Small intestine (tissue), 7 donors: ENCODE results near the gene ZNF524. TPM values are rescaled to one million over a fixed set of nuclear protein-coding genes. Genes with fewer than 3 reads are reported as not detected.
A peak's percentile ranks its signal among the peaks of the same experiment; 100 is the strongest.

Experiments
- DNase-seq, 2 donors: peaks; one replicate each; pipeline versions ENCODE4 v3.0.0 to v3.0.0-alpha.2; 2013
- FAIRE-seq: peaks from 2 replicates; lab custom pipeline; 2012; peaks lifted over from hg19 to GRCh38; lab: Jason Lieb, UNC
- H3K27ac ChIP-seq, 3 donors: one replicate each; pipeline ENCODE4 v1.5.1; 2013; ENCODE audit warnings: low read length in 2 of 3, mild to moderate bottlenecking in 2 of 3, control low read depth in 1 of 3, inconsistent platforms in 1 of 3, low read depth in 1 of 3, moderate library complexity in 1 of 3
- H3K27me3 ChIP-seq, 3 donors: one replicate each; pipeline ENCODE4 v1.6.1; 2013; ENCODE audit warnings: low read length in 3 of 3, inconsistent platforms in 1 of 3; ENCODE audit not compliant: control insufficient read depth in 3 of 3, insufficient read depth in 3 of 3
- H3K36me3 ChIP-seq, 3 donors: one replicate each; pipeline ENCODE4 v1.6.1; 2013; ENCODE audit warnings: low read length in 3 of 3, inconsistent platforms in 1 of 3, low read depth in 1 of 3, mild to moderate bottlenecking in 1 of 3, moderate library complexity in 1 of 3; ENCODE audit not compliant: control insufficient read depth in 3 of 3, insufficient read depth in 2 of 3
- H3K4me1 ChIP-seq, 3 donors: one replicate each; pipeline ENCODE4 v1.6.1; 2013; ENCODE audit warnings: low read length in 2 of 3, inconsistent platforms in 1 of 3, low read depth in 1 of 3, mild to moderate bottlenecking in 1 of 3, moderate library complexity in 1 of 3; ENCODE audit not compliant: control insufficient read depth in 3 of 3, insufficient read depth in 2 of 3
- H3K4me3 ChIP-seq, 3 donors: one replicate each; pipeline ENCODE4 v1.5.1; 2013; ENCODE audit warnings: low read length in 3 of 3, control low read depth in 1 of 3, inconsistent platforms in 1 of 3, low read depth in 1 of 3, mild to moderate bottlenecking in 1 of 3, moderate library complexity in 1 of 3
- H3K9me3 ChIP-seq, 2 donors: one replicate each; pipeline ENCODE4 v1.6.1; 2013; ENCODE audit warnings: low read depth in 1 of 2, low read length in 1 of 2; ENCODE audit not compliant: control insufficient read depth in 2 of 2, insufficient read depth in 1 of 2
- WGBS, 3 donors: extraction: QIAGEN DNeasy Blood & Tissue Kit; methylation state at CpG; one replicate each; pipeline ENCODE4 v1.1.7; 2013; 5-methylcytosine and 5-hydroxymethylcytosine counted together
- polyA plus RNA-seq, 4 donors: library from polyadenylated mRNA; stranded (reverse) in 3 of 4; unstranded in 1 of 4; fragments of 200-250 nt in 3 of 4; fragments of 120-200 nt in 1 of 4; gene quantifications; one replicate each; pipeline versions ENCODE4 v1.2.1 to v1.2.3, GENCODE V29; 2013
- donor health status: healthy with polysubstance abuse.
- donor health status: control.
- donor health status: control.
- donor health status: Bipolar disorder and iron deficiency.
- donor health status: healthy.

The ZNF524 gene
- polyA plus RNA-seq, 4 donors = 23.2 to 63.5 (median 45.7) TPM

DNA sequence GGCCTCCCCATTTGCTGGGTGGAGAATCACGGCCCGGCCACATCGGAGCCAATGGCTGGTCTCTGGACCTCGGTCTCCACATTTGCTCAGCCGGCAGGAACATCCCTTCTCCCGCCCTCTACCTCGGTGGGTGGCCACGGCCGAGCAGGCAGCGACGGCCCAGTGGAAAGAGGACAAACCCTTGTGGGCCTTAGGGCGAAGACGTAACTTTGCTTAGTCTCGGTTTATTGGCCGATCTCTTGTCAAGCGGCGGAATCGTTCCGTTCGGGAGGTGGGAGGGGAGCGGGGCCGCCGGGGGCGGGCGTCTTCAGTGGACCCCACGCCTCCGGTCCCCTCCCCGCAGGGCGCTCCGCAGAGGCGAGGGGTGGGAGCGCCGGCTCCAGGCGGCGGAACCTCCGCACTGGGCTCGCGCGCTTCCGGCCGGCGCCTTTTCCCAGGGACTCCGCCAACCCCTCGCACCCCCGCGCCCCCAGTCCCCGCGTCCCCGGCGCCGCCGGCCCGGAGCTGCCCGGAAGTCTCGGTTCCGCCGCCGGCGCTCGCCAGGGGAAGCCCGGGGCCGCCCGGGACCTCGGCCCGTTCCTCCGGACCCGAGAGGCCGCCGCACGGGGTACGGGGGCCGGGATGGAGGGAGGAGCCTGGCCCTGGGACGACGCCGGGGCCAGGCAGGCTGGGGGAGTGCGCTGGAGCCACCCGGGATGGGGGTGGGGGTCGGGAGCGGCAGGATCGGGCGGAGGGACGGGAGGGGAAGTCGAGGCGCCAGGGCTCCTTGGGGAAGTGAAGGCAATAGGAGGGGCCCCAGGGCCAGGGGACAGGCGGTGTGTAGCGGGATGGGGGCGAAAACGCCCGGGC, 40.7 kb downstream of the ZNF524 start, which contains the start of gene ZNF580:
ZNF580 (plus strand) TSS at position 426 of the 849 bp plus-strand sequence. CDS start 1,507 bp downstream, outside the sequence.
- WGBS, 3 donors = 1% methylated on average over 65 to 89 of the region's 89 CpGs
- Histone ChIP-seq H3K4me1 (peaks cover 8 to 28% (median 15%) of the 10 kb centered on the region in 3 donors), H3K27me3 (no peaks in the 10 kb centered on the region), H3K27ac (peak within 1 kb of the TSS; percentile 65 to 89 (median 76)), H3K4me3 (peak within 1 kb of the TSS; percentile 76 to 98 (median 81)), H3K9me3 (no peaks in the 10 kb centered on the region), H3K36me3 (peaks cover 0 to 32% (median 2%) of the 10 kb centered on the region in 3 donors)
- peak; percentile 47 to 84 for DNase-seq
- FAIRE-seq = no peak

GRCh38 chr19:55641426-55642152, 41.5 kb downstream of the ZNF524 start:
- DNase-seq = no peak
- Histone ChIP-seq H3K27ac (peak overlapping the region; percentile 5 to 89 (median 76)), H3K9me3 (no peaks in the 10 kb centered on the region), H3K4me1 (peaks cover 2 to 25% (median 13%) of the 10 kb centered on the region in 3 donors), H3K4me3 (peak overlapping the region; percentile 76 to 98 (median 81)), H3K36me3 (peaks cover 0 to 31% (median 2%) of the 10 kb centered on the region in 3 donors), H3K27me3 (no peaks in the 10 kb centered on the region)
- WGBS, 3 donors = 0 to 1% (median 1%) methylated on average over 25 of the region's 25 CpGs
- no peak for FAIRE-seq

GRCh38 chr19:55642153-55643002, 42.3 kb downstream of the ZNF524 start:
- Histone ChIP-seq H3K4me3 (peak overlapping the region; percentile 76 to 98 (median 89)), H3K9me3 (no peaks in the 10 kb centered on the region), H3K4me1 (peaks cover 2 to 29% (median 12%) of the 10 kb centered on the region in 3 donors), H3K27ac (peak overlapping the region; percentile 45 to 89 (median 71)), H3K27me3 (no peaks in the 10 kb centered on the region), H3K36me3 (peaks cover 0 to 33% (median 2%) of the 10 kb centered on the region in 3 donors)
- 0 to 2% (median 1%) methylated on average over 48 to 65 of the region's 65 CpGs for WGBS, 3 donors
- no peak for FAIRE-seq
- peak in 1 of 2 donors; percentile 62 for DNase-seq

- Histone ChIP-seq H3K4me3 (peak within 1 kb of the TSS; percentile 89 to 98 (median 95)), H3K9me3 (no peaks in the 10 kb centered on the region), H3K27me3 (no peaks in the 10 kb centered on the region), H3K27ac (peak within 1 kb of the TSS; percentile 65 to 71 (median 70)), H3K36me3 (peaks cover 0 to 27% (median 2%) of the 10 kb centered on the region in 3 donors), H3K4me1 (peaks cover 2 to 32% (median 12%) of the 10 kb centered on the region in 3 donors)
- no peak for FAIRE-seq
- WGBS, 3 donors = 1 to 2% (median 1%) methylated on average over 42 to 56 of the region's 56 CpGs
- DNase-seq = peak; percentile 77 to 84
Measured at GRCh38 chr19:55643003-55643886, 43.2 kb downstream of the ZNF524 start, which contains the start of gene ZNF581. TSS of gene ZNF581 (plus strand) at chr19:55643649. CDS start at chr19:55644572, 923 bp downstream.

- H3K36me3 ChIP-seq = peaks cover 0 to 23% (median 2%) of the 10 kb centered on the region in 3 donors
- no peaks in the 10 kb centered on the region for H3K27me3 ChIP-seq
- peak overlapping the region; percentile 89 to 98 (median 95) for H3K4me3 ChIP-seq
- 0 to 1% (median 0%) methylated on average over 12 to 15 of the region's 15 CpGs for WGBS, 3 donors
- H3K4me1 ChIP-seq = peaks cover 2 to 36% (median 12%) of the 10 kb centered on the region in 3 donors
- DNase-seq (peak in 1 of 2 donors; percentile 44), FAIRE-seq (no peak)
- H3K27ac ChIP-seq = peak overlapping the region in 2 of 3 donors; percentile 42 to 66
- no peaks in the 10 kb centered on the region for H3K9me3 ChIP-seq
Measured at GRCh38 chr19:55643887-55644176, 43.7 kb downstream of the ZNF524 start.

DNA sequence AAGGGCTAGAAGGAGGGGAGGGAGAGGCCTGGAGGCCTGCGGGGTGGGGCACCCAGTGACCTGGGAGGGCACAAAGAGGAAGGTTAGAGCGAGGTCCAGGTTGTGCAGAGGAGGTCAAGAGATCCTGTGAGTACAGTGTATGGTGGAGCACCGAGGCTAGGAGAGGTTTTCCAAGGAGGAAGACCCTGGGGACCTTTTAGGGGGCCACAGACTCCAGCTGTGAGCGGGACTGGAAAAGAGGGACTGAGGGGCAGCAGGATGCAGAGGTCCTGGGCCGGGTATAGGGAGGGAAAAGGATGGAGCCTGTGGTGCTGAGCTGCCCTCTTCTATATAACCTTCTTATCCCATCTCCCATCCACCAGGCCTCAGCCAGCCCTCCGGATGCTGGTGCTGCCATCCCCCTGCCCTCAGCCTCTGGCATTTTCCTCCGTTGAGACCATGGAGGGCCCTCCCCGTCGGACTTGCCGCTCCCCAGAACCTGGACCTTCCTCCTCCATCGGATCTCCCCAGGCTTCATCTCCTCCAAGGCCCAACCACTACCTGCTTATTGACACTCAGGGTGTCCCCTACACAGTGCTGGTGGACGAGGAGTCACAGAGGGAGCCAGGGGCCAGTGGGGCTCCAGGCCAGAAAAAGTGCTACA, 44.2 kb downstream of the ZNF524 start:
- H3K4me1 ChIP-seq = peaks cover 2 to 41% (median 12%) of the 10 kb centered on the region in 3 donors
- FAIRE-seq = no peak

More for the DNA sequence above, 44.2 kb downstream of the ZNF524 start:
- no peaks in the 10 kb centered on the region for H3K27me3 ChIP-seq
- peak overlapping the region; percentile 89 to 98 (median 95) for H3K4me3 ChIP-seq
- no peaks in the 10 kb centered on the region for H3K9me3 ChIP-seq
- H3K36me3 ChIP-seq = peaks cover 0 to 20% (median 2%) of the 10 kb centered on the region in 3 donors
- DNase-seq = no peak
- peak overlapping the region in 1 of 3 donors; percentile 66 for H3K27ac ChIP-seq
- WGBS, 3 donors = 44 to 50% (median 47%) methylated on average over 12 of the region's 12 CpGs
